NT2/D1 (cell line): Measurements from ENCODE around the gene CNNM1.

Source experiments
- DNase-seq: peaks from one replicate; pipeline ENCODE4 v3.0.0-alpha.2; 2011; ENCODE audit warnings: low read depth, low spot score
- H3K27me3 ChIP-seq: 2 replicates; pipeline ENCODE4 v1.6.0; 2011; ENCODE audit warnings: mild to moderate bottlenecking; ENCODE audit not compliant: insufficient read length, insufficient read depth
- H3K36me3 ChIP-seq: 2 replicates; pipeline ENCODE4 v1.6.1; 2011; ENCODE audit warnings: mild to moderate bottlenecking, low read length, mixed read lengths; ENCODE audit not compliant: insufficient read depth, insufficient read length
- H3K4me1 ChIP-seq: 2 replicates; pipeline ENCODE4 v1.5.1; 2011; ENCODE audit not compliant: insufficient read depth, insufficient read length
- H3K4me3 ChIP-seq: 2 replicates; pipeline ENCODE4 v1.5.1; 2011; ENCODE audit warnings: low read depth; ENCODE audit not compliant: insufficient read length
- H3K9ac ChIP-seq: 2 replicates; pipeline ENCODE4 v1.6.0; 2011; ENCODE audit warnings: low read depth; ENCODE audit not compliant: insufficient read length
- H3K9me3 ChIP-seq: 2 replicates; pipeline ENCODE4 v1.5.1; 2011; ENCODE audit warnings: mild to moderate bottlenecking, low read length; ENCODE audit not compliant: insufficient read depth
- SUZ12 ChIP-seq: IDR thresholded peaks from 2 replicates; pipeline ENCODE4 v1.6.1; 2011; ENCODE audit not compliant: insufficient read length, insufficient read depth; ENCODE audit errors: extremely low read depth
- YY1 ChIP-seq: IDR thresholded peaks from 2 replicates; pipeline ENCODE4 v1.6.1; 2011; ENCODE audit not compliant: insufficient read length, insufficient read depth
- ZNF274 ChIP-seq: IDR thresholded peaks from 2 replicates; pipeline ENCODE4 v1.6.1; 2011; ENCODE audit warnings: mild to moderate bottlenecking, low read depth, low read length

Gene CNNM1

GRCh38 chr10:99345350-99345749 is 16.2 kb downstream of the CNNM1 start:
- Histone ChIP-seq H3K9ac (no peak overlapping the region), H3K9me3 (no peaks in the 10 kb centered on the region), H3K36me3 (no peaks in the 10 kb centered on the region), H3K27me3 (no peaks in the 10 kb centered on the region), H3K4me3 (no peak overlapping the region), H3K4me1 (no peaks in the 10 kb centered on the region)
- TF ChIP-seq SUZ12 (no peak), ZNF274 (no peak), YY1 (no peak)
- DNase-seq = no peak

GRCh38 chr10:99346247-99346646 is 17.1 kb downstream of the CNNM1 start:
- Histone ChIP-seq H3K9ac (no peak overlapping the region), H3K9me3 (no peaks in the 10 kb centered on the region), H3K4me3 (no peak overlapping the region), H3K36me3 (no peaks in the 10 kb centered on the region), H3K27me3 (no peaks in the 10 kb centered on the region), H3K4me1 (no peaks in the 10 kb centered on the region)
- TF ChIP-seq ZNF274 (no peak), SUZ12 (no peak)
- DNase-seq = no peak

- H3K4me1 ChIP-seq = no peaks in the 10 kb centered on the region
- no peaks in the 10 kb centered on the region for H3K36me3 ChIP-seq
- no peak overlapping the region for H3K4me3 ChIP-seq
- TF ChIP-seq SUZ12 (no peak), YY1 (no peak), ZNF274 (no peak)
- H3K9me3 ChIP-seq = no peaks in the 10 kb centered on the region
- no peaks in the 10 kb centered on the region for H3K27me3 ChIP-seq
- no peak for DNase-seq
- H3K9ac ChIP-seq = no peak overlapping the region
Observed at GRCh38 chr10:99347672-99348071, 18.5 kb downstream of the CNNM1 start.

GRCh38 chr10:99353182-99353581 is 24.0 kb downstream of the CNNM1 start:
- no peaks in the 10 kb centered on the region for H3K9me3 ChIP-seq
- H3K4me3 ChIP-seq = no peak overlapping the region
- H3K4me1 ChIP-seq = peaks cover 6% of the 10 kb centered on the region
- H3K36me3 ChIP-seq = no peaks in the 10 kb centered on the region
- no peaks in the 10 kb centered on the region for H3K27me3 ChIP-seq
- DNase-seq = no peak
- H3K9ac ChIP-seq = no peak overlapping the region
- TF ChIP-seq YY1 = no peak
- no peak for TF ChIP-seq ZNF274
- no peak for TF ChIP-seq SUZ12

GRCh38 chr10:99357691-99358090 is 28.5 kb downstream of the CNNM1 start:
- DNase-seq = no peak
- peaks cover 6% of the 10 kb centered on the region for H3K4me1 ChIP-seq
- no peak for TF ChIP-seq YY1
- TF ChIP-seq SUZ12 = no peak
- TF ChIP-seq ZNF274 = no peak
- no peaks in the 10 kb centered on the region for H3K27me3 ChIP-seq
- no peak overlapping the region for H3K9ac ChIP-seq
- no peaks in the 10 kb centered on the region for H3K36me3 ChIP-seq
- no peak overlapping the region for H3K4me3 ChIP-seq
- no peaks in the 10 kb centered on the region for H3K9me3 ChIP-seq

- Histone ChIP-seq H3K9ac (no peak overlapping the region), H3K36me3 (no peaks in the 10 kb centered on the region), H3K27me3 (no peaks in the 10 kb centered on the region), H3K4me1 (peaks cover 6% of the 10 kb centered on the region), H3K4me3 (no peak overlapping the region), H3K9me3 (no peaks in the 10 kb centered on the region)
- TF ChIP-seq ZNF274 (no peak), YY1 (no peak)
- DNase-seq = peak; percentile 61
Observed at GRCh38 chr10:99358101-99358500, 28.9 kb downstream of the CNNM1 start.

GRCh38 chr10:99360934-99361333 is 31.8 kb downstream of the CNNM1 start:
- TF ChIP-seq ZNF274 = no peak
- no peaks in the 10 kb centered on the region for H3K9me3 ChIP-seq
- H3K27me3 ChIP-seq = no peaks in the 10 kb centered on the region
- no peak overlapping the region for H3K9ac ChIP-seq
- H3K36me3 ChIP-seq = peaks cover 3% of the 10 kb centered on the region
- no peak overlapping the region for H3K4me3 ChIP-seq
- peaks cover 6% of the 10 kb centered on the region for H3K4me1 ChIP-seq
- DNase-seq = no peak

- TF ChIP-seq SUZ12 (no peak), YY1 (no peak), ZNF274 (no peak)
- Histone ChIP-seq H3K4me1 (peaks cover 2% of the 10 kb centered on the region), H3K9me3 (no peaks in the 10 kb centered on the region), H3K4me3 (no peak overlapping the region), H3K9ac (no peak overlapping the region), H3K27me3 (no peaks in the 10 kb centered on the region), H3K36me3 (peaks cover 3% of the 10 kb centered on the region)
- DNase-seq = no peak
Observed at GRCh38 chr10:99364125-99364524, 35.0 kb downstream of the CNNM1 start.
